Inflammatory macrophage treated with lipopolysaccharide for 4 hours (primary cell): ENCODE measurements around the gene MTHFD2L.
"Not testable (repeated sequence)": the region's sequence is repeated elsewhere in the genome, so short reads cannot be mapped to it uniquely, and the experiment has no call there.

Experiments
- DNase-seq: peaks from one replicate; pipeline ENCODE4 v3.0.0-alpha.2; 2020

Gene MTHFD2L

DNA sequence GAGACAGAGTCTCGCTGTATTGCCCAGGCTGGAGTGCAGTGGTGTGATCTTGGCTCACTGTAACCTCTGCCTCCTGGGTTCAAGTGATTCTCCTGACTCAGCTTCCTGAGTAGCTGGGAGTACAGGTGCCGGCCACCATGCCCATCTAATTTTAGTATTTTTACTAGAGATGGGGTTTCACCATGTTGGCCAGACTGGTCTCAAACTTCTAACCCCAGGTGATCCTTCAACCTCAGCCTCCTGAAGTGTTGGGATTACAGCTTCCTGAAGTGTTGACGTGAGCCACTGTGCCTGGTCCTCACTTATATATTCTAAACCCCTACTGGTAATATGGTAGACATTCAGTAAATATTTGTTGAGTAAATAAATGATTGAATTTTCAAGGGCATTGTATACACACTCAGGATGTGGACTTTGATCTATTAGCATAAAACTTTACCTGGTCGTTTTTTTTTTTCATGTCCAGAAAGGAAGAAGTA is 33.0 kb downstream of the MTHFD2L start:
- DNase-seq, result no peak

DNA sequence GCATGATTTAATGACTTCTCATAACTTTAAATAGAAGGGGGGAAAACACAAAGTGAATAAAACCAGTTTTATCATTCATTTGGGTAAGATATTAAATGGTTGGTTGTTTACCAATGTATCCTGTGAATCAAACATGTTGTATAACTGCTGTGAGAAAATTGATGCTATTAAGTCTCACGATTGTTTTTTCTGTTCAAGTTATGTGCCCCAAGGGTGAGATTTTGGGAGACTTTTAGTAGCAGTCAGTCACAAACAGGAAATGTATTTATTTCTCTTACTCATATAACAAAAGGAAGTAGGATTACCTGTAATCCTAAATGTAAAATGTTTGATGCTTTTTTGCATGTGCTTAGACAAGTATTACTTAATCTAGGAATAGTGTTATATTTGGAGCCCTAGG is 39.2 kb downstream of the MTHFD2L start:
- DNase-seq, result no peak

DNA sequence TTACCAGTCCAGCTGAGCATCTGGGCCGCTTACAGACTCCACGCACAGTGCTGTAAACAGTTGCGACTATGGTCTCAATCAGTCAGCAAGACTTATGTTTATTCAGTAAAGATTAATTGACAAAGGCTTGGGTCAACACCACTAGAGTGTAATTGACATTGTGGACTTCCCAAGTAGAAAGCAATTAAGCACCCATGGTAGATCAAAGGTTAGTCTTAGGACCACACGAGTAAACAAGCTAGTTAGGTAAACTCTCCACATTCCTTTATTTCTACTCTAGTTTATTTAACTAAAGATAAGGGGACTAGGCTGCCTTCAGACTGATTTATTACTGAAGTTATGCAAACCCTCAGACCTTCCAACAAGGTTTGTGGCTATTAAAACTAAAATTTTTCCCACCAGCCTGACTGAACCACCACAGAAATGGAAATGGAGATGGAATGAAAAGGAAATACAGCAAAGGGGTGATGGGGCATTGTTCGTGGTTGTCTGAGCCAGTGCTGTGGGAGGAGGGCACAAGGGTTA is 44.2 kb downstream of the MTHFD2L start:
- no peak for DNase-seq

DNA sequence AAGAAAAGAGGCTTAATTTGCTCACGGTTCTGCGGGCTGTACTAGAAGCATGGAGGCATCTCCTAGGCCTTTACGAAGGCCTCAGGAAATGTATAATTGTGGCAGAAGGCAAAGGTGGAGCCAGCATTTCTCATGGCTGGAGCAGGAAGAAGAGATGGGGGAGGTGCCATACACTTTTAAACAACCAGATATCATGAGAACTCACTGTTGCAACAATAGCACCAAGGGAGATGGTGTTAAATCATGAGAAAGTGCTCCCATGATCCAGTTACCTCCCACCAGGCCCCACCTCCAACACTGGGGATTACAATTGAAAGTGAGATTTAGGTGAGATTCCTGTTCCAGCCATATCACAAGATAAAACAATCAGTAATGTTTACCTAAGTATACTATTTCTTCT is 45.5 kb downstream of the MTHFD2L start:
- no peak for DNase-seq

DNA sequence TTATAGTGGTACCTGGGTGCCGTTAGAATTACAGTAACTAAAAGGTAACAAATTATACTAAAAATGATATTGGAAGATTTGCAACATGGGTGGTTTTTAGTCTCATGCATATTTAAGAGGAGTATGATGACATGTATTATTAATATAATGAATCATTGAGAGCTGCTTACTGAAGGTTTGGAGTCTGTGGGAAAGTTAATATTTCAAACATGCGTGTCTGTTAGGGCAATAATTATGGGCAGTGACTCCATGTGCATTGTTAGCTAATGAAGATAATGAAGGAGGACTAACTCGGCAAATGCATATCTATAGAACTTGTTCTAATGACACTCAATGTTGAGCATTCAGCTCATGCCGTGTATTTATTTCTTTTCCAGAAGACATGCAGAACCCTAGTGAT is 47.1 kb downstream of the MTHFD2L start:
- no peak for DNase-seq

DNA sequence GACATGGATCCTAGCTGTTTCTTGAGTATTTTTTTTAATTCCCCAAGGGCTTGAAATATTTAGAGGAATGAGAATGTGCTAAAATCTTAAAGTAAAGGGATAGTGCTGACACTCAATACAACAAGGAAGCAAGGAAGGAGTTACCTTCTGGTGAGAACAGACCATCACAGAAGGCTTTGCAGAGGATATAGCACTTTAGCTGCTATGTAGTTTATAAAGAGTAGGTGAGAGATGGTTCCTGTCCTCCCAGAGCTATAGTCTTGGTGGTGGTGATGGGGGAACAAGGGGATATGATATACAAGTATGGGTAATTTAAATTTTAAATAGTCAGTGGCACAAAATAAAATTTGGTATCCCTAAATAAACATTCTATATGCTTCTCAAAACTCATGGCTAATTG is 47.6 kb downstream of the MTHFD2L start:
- no peak for DNase-seq

DNA sequence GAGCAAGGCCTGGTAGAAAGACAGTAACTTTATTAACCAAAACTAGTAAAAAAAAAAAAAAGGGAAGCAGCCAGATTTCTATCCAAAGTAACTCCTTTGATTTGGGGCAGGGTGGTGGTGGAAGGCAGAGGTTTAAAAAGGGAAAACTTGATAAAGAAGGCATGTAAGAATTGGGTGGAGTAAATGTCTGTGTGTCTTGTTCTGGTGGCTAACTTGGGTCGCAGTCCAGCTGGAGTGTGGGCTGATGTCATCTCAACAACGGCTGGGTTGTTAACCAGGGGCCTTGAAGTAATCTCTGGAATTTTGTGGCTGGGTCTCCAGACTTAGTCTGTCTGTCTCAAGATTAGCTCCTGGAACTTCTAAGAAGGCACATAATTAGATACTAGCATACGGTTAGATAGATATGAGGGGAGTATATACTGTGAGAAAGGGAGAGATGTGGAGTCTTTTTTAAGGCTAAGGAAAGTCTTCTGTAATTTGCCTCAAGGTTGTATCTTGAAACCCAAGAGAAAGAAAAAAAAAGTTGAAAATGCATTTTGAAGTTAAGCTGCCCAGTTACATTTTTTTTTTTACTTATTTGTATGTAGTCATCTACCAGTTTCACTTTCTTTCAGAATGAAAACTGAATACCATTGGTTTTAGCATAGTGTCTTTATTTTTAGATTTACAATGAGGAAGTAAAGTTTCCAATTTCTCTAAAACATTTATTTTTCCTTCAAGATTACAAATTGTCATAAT is 48.3 kb downstream of the MTHFD2L start:
- peak; percentile 86 for DNase-seq

DNA sequence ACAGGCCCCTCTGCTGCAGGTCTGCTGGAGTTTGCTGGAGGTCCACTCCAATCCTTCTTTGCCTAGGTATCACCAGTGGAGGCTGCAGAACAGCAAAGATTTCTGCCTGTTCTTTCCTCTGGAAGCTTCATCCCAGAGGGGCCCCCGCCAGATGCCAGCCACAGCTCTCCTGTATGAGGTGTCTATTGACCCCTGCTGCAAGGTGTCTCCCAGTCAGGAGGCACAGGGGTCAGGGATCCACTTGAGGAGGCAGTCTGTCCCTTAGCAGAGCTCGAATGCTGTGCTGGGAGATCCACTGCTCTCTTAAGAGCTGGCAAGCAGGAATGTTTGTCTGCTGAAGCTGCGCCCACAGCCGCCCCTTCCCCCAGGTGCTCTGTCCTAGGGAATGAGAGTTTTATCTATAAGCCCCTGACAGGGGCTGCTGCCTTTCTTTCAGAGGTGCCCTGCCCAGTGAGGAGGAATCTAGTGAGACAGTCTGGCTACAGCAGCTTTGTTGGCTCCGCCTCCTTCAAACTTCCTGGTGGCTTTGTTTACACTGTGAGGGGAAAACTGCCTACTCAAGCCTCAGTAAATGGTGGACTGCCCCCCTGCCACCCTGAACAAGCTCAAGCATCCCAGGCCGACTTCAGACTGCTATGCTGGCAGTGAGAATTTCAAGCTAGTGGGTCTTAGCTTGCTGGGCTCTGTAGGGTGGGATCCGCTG is 56.7 kb downstream of the MTHFD2L start:
- DNase-seq, result not testable (repeated sequence)

DNA sequence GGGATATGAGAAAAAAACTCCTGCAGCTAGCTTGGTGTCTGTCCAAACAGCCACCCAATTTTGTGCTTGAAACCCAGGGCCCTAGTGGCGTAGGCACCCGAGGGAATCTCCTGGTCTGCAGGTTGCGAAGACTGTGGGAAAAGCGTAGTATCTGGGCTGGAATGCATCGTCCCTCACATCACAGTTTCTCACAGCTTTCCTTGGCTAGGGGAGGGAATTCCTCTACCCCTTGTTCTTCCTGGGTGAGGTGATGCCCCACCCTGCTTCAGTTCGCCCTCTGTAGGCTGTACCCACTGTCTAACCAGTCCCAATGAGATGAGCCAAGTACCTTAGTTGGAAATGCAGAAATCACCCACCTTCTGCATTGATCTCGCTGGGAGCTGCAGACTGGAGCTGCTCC is 57.3 kb downstream of the MTHFD2L start:
- DNase-seq, result not testable (repeated sequence)

DNA sequence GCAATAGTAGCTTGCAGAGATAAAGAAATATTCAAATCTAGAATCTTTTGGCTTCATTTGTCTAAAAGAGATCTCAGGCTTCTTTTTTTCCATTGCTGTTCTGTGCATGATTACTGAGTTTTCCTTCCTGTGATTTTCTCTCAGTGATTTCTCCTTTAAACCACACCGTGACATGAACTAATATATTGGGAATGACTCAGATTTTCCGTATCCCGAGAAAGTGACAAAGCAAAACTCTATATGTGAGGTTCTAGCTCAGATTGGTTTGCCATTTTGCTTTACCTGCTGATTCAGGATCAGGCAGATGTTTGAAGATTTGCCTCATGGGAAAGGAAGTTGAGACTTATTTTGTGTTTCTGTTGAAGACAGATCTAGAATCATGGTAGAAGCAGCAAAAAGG is 59.4 kb downstream of the MTHFD2L start:
- peak; percentile 15 for DNase-seq

DNA sequence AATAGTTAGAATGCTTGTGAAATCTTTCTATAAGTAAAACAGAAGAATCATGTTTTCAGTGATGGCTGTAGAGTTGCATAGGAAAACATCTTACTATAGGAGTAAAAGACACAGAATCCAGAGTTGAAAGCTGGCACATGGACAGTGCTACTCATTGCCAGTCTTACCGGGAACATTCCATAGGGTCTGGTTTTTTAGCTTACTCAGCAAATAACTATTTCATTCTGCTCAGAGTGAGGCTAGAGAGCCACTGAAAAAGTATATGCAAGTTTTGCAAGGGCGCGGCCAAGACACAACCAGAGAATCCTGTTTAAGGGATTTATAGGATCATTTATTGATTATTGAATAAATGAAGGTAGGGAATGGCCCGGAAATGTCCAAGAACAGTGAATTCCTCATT is 60.3 kb downstream of the MTHFD2L start:
- DNase-seq, result no peak

DNA sequence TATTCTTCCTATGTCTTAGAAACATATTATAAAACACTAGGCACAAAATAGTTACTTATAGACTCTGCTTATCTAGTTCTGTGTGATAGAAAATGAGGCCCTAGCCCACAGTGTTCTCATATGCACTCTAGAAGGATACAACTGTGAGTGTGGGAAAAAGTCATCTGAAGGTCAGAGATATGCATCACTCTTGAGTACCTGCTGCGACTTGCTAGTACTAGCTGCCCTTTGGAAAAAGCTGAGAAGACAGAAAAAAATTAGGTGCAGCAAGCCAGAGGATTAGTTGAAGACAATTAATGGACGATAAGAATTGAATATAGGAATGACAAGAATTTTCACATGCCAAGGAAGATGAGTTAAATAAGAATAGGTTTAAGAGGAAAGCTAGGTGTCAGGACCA is 61.3 kb downstream of the MTHFD2L start:
- DNase-seq, result no peak

DNA sequence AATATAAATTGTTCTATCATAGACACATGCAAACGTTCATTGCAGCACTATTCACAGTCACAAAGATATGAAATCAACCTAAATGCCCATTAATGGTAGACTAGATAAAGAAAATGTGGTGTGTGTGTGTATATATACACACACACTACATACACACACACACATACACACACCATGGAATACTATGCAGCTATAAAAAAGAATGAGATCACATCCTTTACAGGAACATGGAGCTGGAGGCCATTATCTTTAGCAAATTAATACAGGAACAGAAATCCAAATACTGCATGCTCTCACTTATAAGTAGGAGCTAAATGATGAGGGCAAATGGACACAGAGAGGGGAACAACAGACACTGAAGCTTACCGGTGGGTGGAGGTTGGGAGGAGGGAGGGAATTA is 65.2 kb downstream of the MTHFD2L start:
- no peak for DNase-seq

DNA sequence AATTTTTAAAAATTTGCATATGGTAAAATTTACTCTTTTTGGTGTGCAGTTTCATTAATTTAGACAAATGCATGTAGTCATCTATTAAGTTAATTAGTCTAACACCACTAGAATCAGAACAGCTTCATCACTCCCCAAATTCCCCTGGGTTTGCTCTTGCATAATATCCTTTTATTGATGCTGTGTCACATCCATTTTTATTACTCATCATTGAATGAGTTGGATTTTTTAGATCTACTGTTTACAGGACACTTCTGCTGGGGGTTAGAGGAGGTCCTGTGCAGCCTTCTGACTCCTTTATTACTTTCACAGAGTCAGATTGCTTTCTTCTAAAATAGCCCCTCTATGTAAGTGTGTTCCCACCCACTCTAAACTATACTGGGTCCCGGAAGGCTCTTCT is 65.9 kb downstream of the MTHFD2L start:
- DNase-seq, result peak; percentile 70

DNA sequence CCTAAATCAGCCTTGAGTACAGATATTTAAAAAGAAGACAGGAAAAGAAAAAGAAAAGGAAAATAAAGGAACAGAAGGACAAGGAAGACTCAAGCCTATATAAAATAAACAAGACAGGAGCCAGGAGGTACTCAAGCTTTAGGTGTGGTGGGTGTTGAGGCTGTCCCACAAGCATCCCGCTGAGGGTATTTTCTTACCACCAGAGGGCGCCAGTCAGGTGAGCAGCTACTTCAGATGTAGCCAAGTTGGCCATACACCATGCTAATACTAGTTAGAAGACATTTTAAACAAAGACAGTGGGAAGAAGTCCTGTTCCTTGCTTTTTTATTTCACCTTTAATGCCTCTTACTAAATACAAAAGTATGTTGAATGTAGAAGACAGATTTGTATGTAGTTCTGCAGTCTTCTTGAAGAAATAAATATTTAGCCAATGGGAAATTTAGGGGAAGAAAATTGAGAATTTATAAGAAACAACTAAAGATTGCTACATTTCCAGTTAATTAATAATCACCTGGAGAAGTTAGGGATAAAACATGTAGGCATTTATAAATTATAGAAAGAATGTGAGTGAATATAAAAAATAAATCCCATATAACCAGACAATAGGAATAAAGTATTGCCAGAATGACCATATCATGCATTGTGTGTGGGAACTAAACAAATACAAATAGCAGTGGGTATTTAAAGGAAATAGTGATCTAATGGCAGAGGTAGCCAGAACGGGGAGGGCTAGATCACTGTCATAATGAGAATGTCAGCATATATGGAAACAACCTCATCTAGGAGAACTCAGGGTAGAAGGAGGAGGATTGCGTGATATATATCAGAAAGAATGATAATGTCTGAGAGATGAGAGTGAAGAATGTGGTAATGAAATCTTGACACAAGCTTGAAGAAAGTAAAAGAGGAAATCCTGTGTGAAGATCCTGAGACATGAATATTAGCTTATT is 71.0 kb downstream of the MTHFD2L start:
- peak; percentile 80 for DNase-seq

DNA sequence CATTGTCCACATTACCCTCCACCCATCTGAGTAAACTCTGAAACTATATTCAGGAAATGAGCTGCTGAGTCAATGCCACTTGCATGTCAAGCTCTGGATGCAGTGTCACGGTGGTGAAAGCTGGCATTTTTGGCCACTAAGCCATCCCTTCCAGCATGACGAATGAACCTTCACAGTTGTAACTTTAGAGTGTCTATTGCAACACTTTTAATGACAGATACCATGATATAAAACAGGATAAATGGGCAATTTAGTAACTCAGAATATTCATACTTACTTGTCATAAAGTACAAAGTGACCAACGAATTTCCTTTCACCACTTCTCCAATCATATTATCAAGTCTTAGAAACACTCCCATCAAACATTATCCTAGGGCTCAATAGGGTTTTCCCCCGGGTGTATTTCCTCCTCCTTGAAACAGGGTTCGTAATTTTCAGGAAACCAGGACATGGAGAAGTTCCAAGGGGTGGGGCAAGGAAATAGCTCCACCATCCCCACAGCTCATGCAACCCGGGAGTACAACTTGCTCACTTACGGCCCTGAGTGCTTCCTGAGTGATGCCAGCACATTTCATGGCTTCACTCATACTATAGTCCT is 73.1 kb downstream of the MTHFD2L start:
- DNase-seq, result peak; percentile 95

DNA sequence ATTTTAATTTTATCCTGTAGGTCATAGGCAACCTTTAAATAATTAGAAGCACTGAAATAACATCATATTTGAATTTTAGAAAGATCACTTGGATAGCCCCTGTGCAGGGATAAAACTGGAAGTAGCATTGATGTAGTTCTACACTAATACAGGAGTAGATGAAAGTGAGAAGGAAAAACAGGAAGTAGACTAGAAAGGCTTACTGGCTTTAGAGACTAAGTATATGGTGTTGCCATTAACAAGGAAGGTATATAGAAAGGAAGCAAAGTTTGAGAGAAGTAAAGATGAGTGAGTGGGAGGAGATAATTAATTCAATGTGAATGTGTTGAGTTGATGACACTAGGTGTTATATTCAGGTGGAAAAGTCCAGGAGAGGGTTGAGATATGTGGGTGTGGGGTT is 77.2 kb downstream of the MTHFD2L start:
- DNase-seq, result no peak

DNA sequence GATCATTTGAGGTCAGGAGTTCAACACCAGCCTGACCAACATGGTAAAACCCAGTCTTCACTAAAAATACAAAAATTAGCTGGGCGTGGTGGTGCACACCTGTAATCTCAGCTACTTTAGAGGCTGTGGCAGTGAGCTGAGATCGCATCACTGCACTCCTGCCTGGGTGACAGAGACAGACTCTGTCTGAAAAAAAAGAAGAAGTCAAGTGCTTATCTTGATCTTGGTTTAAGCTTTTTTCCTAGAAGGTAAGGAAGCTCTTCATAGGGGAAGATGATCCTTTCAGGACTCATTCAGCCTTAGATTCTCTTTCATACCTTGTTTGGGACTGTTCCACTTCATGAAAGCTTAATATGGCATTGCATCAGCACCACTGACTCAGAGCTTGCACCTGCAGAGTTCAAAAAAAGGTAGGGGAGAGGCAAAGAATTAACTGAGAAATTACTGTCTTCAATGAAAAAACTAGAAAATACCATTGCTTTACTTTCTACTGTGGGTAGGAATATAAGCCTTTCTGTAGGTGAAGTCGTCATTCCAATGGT is 79.6 kb downstream of the MTHFD2L start:
- DNase-seq, result no peak

DNA sequence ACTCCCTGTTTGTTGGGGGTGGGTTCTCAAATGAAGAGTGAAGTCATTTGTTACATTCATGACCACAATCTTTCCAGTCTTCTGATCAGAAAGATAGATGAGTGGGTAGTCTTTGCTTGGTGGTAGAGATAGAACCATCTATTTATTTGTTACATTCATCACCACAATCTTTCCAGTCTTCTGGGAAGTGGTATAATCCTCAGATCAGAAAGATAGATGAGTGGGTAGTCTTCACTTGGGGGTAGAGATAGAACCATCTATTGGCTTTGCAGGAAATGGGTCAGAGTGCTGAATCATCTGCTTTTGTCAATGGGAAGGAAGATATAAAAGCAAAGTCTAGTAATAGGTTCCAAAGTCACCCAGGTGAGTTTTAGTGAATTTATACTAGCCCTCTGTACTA is 86.1 kb downstream of the MTHFD2L start:
- no peak for DNase-seq

DNA sequence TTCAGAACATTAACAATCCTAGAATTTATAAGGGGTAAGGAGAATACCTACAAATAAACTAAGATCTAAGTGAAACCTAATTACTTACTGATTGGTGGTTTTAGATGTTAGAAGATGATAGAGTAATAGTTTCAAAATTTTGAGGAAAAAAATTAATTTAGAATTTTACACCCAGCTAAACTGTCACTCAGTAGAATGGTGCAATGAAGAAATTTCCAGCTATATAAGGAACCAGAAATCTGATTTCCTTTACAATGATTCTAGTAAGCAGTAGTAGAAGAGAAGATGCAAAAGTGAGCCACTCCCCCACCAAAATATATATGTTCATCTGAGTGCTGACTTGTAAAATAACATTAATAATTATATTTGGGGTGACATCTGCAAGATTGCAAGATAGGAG is 95.0 kb downstream of the MTHFD2L start:
- no peak for DNase-seq

DNA sequence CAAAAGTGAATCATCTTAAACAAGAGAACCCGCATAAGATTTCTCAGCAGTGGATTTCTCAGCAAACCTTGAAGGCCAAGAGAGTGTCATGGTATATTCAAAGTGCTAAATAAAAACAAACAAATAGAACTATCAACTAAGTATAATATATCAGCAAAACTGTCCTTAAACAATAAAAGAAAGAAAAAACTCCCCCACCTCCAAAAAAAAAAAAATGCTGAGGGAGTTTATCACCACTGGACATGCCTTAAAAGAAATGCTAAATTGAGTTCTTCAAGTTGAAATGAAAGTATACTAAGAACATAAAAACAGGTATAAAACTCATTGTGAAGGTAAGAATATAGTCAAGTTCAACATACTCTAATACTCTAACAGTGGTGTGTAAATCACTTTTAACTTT is 96.5 kb downstream of the MTHFD2L start:
- DNase-seq, result no peak

DNA sequence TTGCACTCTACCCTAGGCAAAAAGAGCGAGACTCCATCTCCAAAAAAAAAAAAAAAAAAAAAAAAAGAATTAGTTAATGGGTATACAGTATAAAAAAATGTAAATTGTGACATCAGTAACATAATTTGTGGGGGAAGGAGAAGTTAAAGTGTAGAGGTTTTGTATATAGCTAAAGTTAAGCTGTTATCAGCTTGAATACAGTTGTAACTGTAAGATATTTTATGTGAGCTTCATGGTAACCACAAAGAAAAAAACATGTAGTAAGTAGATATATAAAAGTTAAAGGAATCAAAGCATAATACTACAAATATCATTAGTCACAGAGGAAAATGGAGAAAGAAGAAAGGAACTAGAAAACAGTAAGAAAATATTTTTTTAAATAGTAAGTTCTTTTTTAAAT is 97.2 kb downstream of the MTHFD2L start:
- no peak for DNase-seq
